HL-60 (cell line): ENCODE data around the gene GLRX5.

Experiments used
- DNase-seq, 2 experiments: peaks; one replicate each; pipeline ENCODE4 v3.0.0-alpha.2; 2010 to 2020; ENCODE audit warnings: low read depth in 1 of 2, low spot score in 1 of 2
- H3K27ac ChIP-seq: fragments of 250-450 bp; sonication (Bioruptor Pico); replicated peaks from 2 replicates; pipeline ENCODE4 v1.5.1; 2020; ENCODE audit warnings: mild to moderate bottlenecking, moderate library complexity
- H3K27me3 ChIP-seq: fragments of 250-450 bp; sonication (Bioruptor Pico); 2 replicates; pipeline ENCODE4 v1.5.1; 2021; ENCODE audit warnings: mild to moderate bottlenecking, moderate library complexity; ENCODE audit not compliant: insufficient read depth, poor library complexity, severe bottlenecking
- H3K4me3 ChIP-seq: replicated peaks from 2 replicates; pipeline ENCODE4 v1.5.1; 2011; ENCODE audit warnings: mild to moderate bottlenecking, control low read depth, low read length; ENCODE audit not compliant: insufficient read depth
- CTCF ChIP-seq: IDR thresholded peaks from one replicate; pipeline ENCODE4 v1.5.1; 2011; ENCODE audit warnings: low read length, control low read depth, inconsistent platforms; ENCODE audit not compliant: insufficient read depth
- GABPA ChIP-seq: IDR thresholded peaks from 2 replicates; pipeline ENCODE4 v1.6.1; 2012; ENCODE audit warnings: low read depth
- POLR2AphosphoS5 ChIP-seq: IDR thresholded peaks from 2 replicates; pipeline ENCODE4 v1.6.1; 2012; ENCODE audit warnings: low read depth
- REST ChIP-seq: IDR thresholded peaks from 2 replicates; pipeline ENCODE4 v1.6.1; 2012; ENCODE audit warnings: low read depth; ENCODE audit not compliant: insufficient replicate concordance
- SPI1 ChIP-seq: IDR thresholded peaks from 2 replicates; pipeline ENCODE4 v1.6.1; 2012; ENCODE audit warnings: low read depth, mild to moderate bottlenecking, borderline replicate concordance

Gene GLRX5

GRCh38 chr14:95541346-95541745 lies 6.5 kb downstream of the GLRX5 start:
- no peak overlapping the region for H3K27ac ChIP-seq
- DNase-seq: no peak
- H3K27me3 ChIP-seq: no peaks in the 10 kb centered on the region
- no peak overlapping the region for H3K4me3 ChIP-seq
- no peak for TF ChIP-seq REST
- TF ChIP-seq SPI1: no peak

- H3K27ac ChIP-seq: no peak overlapping the region
- H3K4me3 ChIP-seq: no peak overlapping the region
- no peaks in the 10 kb centered on the region for H3K27me3 ChIP-seq
- no peak for DNase-seq
- TF ChIP-seq CTCF (no peak), SPI1 (no peak), GABPA (no peak)
Measured at GRCh38 chr14:95541932-95542930, 7.4 kb downstream of the GLRX5 start.

GRCh38 chr14:95543021-95543420 lies 8.2 kb downstream of the GLRX5 start:
- TF ChIP-seq SPI1 (no peak), POLR2AphosphoS5 (no peak), CTCF (no peak), REST (no peak)
- no peaks in the 10 kb centered on the region for H3K27me3 ChIP-seq
- no peak for DNase-seq
- H3K4me3 ChIP-seq: no peak overlapping the region
- no peak overlapping the region for H3K27ac ChIP-seq

GRCh38 chr14:95544588-95544987 lies 9.7 kb downstream of the GLRX5 start:
- Histone ChIP-seq H3K27me3 (no peaks in the 10 kb centered on the region), H3K4me3 (no peak overlapping the region), H3K27ac (no peak overlapping the region)
- DNase-seq: no peak
- TF ChIP-seq REST: no peak
- no peak for TF ChIP-seq GABPA
- TF ChIP-seq SPI1: no peak
- no peak for TF ChIP-seq POLR2AphosphoS5
- TF ChIP-seq CTCF: no peak
